HEK293 (cell line): Measurements from ENCODE around the gene DMBT1.

Experiments
- CTCF ChIA-PET: fragments of 350-600 bp; formaldehyde crosslinking; extraction: SDS; loops from one replicate; lab custom pipeline; 2021; ENCODE audit warnings: antibody characterized with exemption; lab: Yijun Ruan, JAX
- POLR2A ChIA-PET: fragments of 300-600 bp; formaldehyde crosslinking; extraction: SDS; loops from one replicate; lab custom pipeline; 2020; ENCODE audit warnings: antibody characterized with exemption, inconsistent platforms; lab: Yijun Ruan, JAX
- H3K27ac ChIP-seq: fragments of 200-500 bp; sonication (Bioruptor generic); 2 replicates; pipeline ENCODE4 v1.5.1; 2014; ENCODE audit warnings: low read depth, low read length, control low read depth, inconsistent platforms; ENCODE audit errors: extremely low read depth
- H3K36me3 ChIP-seq, 2 experiments: fragments of 200-500 bp in 1 of 2; sonication (Bioruptor generic) in 1 of 2; 1 replicate in 1 of 2; 2 replicates in 1 of 2; pipeline ENCODE4 v1.5.1; 2014 to 2017; ENCODE audit warnings: inconsistent platforms in 2 of 2, low read length in 2 of 2; ENCODE audit not compliant: control insufficient read depth in 2 of 2, insufficient read depth in 1 of 2
- H3K4me1 ChIP-seq: fragments of 200-500 bp; sonication (Bioruptor generic); 2 replicates; pipeline ENCODE4 v1.5.1; 2014; ENCODE audit warnings: mild to moderate bottlenecking, low read length, inconsistent platforms; ENCODE audit not compliant: control insufficient read depth, insufficient read depth
- H3K4me3 ChIP-seq: 2 replicates; pipeline ENCODE4 v1.5.1; 2011; ENCODE audit warnings: low read depth, mild to moderate bottlenecking, control low read depth, low read length, moderate library complexity
- H3K9me3 ChIP-seq: fragments of 200-500 bp; sonication (Bioruptor generic); 2 replicates; pipeline ENCODE4 v1.5.1; 2014; ENCODE audit warnings: low read depth, low read length, inconsistent platforms; ENCODE audit not compliant: control insufficient read depth, insufficient read depth
- BCL11B ChIP-seq: fragments of 450-650 bp; formaldehyde crosslinking; IDR thresholded peaks from 2 replicates; pipeline ENCODE4 v1.5.1; 2016; ENCODE audit warnings: low read depth, missing biosample characterization, missing genetic modification characterization
- EGR2 ChIP-seq: fragments of 450-650 bp; formaldehyde crosslinking; IDR thresholded peaks from 2 replicates; pipeline ENCODE4 v1.5.1; 2016; ENCODE audit warnings: low read depth, missing biosample characterization, missing genetic modification characterization
- INSM2 ChIP-seq: fragments of 450-650 bp; formaldehyde crosslinking; IDR thresholded peaks from 2 replicates; pipeline ENCODE4 v1.5.1; 2016; ENCODE audit warnings: missing biosample characterization, missing genetic modification characterization
- KLF16 ChIP-seq: fragments of 450-650 bp; formaldehyde crosslinking; IDR thresholded peaks from 2 replicates; pipeline ENCODE4 v1.5.1; 2017; ENCODE audit warnings: missing biosample characterization, missing genetic modification characterization
- MEIS1 ChIP-seq: sonication (generic); formaldehyde crosslinking; IDR thresholded peaks from 2 replicates; pipeline ENCODE4 v1.8.1; 2022; ENCODE audit warnings: missing genetic modification reagents, mild to moderate bottlenecking, borderline replicate concordance
- PRDM2 ChIP-seq: fragments of 450-650 bp; formaldehyde crosslinking; IDR thresholded peaks from 2 replicates; pipeline ENCODE4 v1.5.1; 2016; ENCODE audit warnings: missing biosample characterization, missing genetic modification characterization, borderline replicate concordance
- REPIN1 ChIP-seq: fragments of 450-650 bp; formaldehyde crosslinking; IDR thresholded peaks from 2 replicates; pipeline ENCODE4 v1.5.1; 2017; ENCODE audit warnings: missing biosample characterization, missing genetic modification characterization, low read depth
- ZFHX2 ChIP-seq: fragments of 450-650 bp; formaldehyde crosslinking; conservative IDR thresholded peaks from 2 replicates; pipeline ENCODE4 v1.5.1; 2016; ENCODE audit warnings: missing biosample characterization, missing genetic modification characterization
- ZNF112 ChIP-seq: fragments of 450-650 bp; formaldehyde crosslinking; IDR thresholded peaks from 2 replicates; pipeline ENCODE4 v1.5.0; 2017; ENCODE audit warnings: missing biosample characterization, missing genetic modification characterization
- ZNF114 ChIP-seq: fragments of 450-650 bp; formaldehyde crosslinking; IDR thresholded peaks from 2 replicates; pipeline ENCODE4 v1.5.0; 2017; ENCODE audit warnings: missing biosample characterization, missing genetic modification characterization
- ZNF140 ChIP-seq: fragments of 450-650 bp; formaldehyde crosslinking; IDR thresholded peaks from 2 replicates; pipeline ENCODE4 v1.5.1; 2016; ENCODE audit warnings: missing biosample characterization, missing genetic modification characterization
- ZNF148 ChIP-seq: fragments of 450-650 bp; formaldehyde crosslinking; IDR thresholded peaks from 2 replicates; pipeline ENCODE4 v1.5.0; 2017; ENCODE audit warnings: missing biosample characterization, missing genetic modification characterization, borderline replicate concordance
- ZNF184 ChIP-seq: fragments of 450-650 bp; IDR thresholded peaks from 2 replicates; pipeline ENCODE4 v1.5.1; 2018; ENCODE audit warnings: missing biosample characterization, mild to moderate bottlenecking, missing genetic modification characterization
- ZNF2 ChIP-seq: fragments of 450-650 bp; formaldehyde crosslinking; IDR thresholded peaks from 2 replicates; pipeline ENCODE4 v1.5.1; 2016; ENCODE audit warnings: missing biosample characterization, missing genetic modification characterization
- ZNF335 ChIP-seq: fragments of 450-650 bp; formaldehyde crosslinking; conservative IDR thresholded peaks from 2 replicates; pipeline ENCODE4 v1.5.1; 2016; ENCODE audit warnings: missing biosample characterization, missing genetic modification characterization
- ZNF341 ChIP-seq: fragments of 450-650 bp; formaldehyde crosslinking; IDR thresholded peaks from 2 replicates; pipeline ENCODE4; 2016; ENCODE audit warnings: low read depth, missing biosample characterization, missing genetic modification characterization
- ZNF362 ChIP-seq: fragments of 450-650 bp; formaldehyde crosslinking; IDR thresholded peaks from 2 replicates; pipeline ENCODE4 v1.5.1; 2016; ENCODE audit warnings: missing biosample characterization, missing genetic modification characterization
- ZNF366 ChIP-seq: fragments of 450-650 bp; formaldehyde crosslinking; conservative IDR thresholded peaks from 2 replicates; pipeline ENCODE4 v1.5.1; 2016; ENCODE audit warnings: missing biosample characterization, missing genetic modification characterization
- ZNF544 ChIP-seq: fragments of 450-650 bp; formaldehyde crosslinking; IDR thresholded peaks from 2 replicates; pipeline ENCODE4 v1.5.0; 2017; ENCODE audit warnings: missing biosample characterization, missing genetic modification characterization
- ZNF555 ChIP-seq: fragments of 450-650 bp; formaldehyde crosslinking; conservative IDR thresholded peaks from 2 replicates; pipeline ENCODE4 v1.5.1; 2017; ENCODE audit warnings: missing biosample characterization, mild to moderate bottlenecking, missing genetic modification characterization, inconsistent platforms
- ZNF571 ChIP-seq: fragments of 450-650 bp; formaldehyde crosslinking; IDR thresholded peaks from 2 replicates; pipeline ENCODE4 v1.5.0; 2017; ENCODE audit warnings: missing biosample characterization, missing genetic modification characterization
- ZNF585B ChIP-seq: fragments of 450-650 bp; formaldehyde crosslinking; IDR thresholded peaks from 2 replicates; pipeline ENCODE4 v1.5.1; 2016; ENCODE audit warnings: missing biosample characterization, missing genetic modification characterization
- ZNF596 ChIP-seq: fragments of 450-650 bp; IDR thresholded peaks from 2 replicates; pipeline ENCODE4 v1.5.0; 2018; ENCODE audit warnings: missing biosample characterization, mild to moderate bottlenecking, missing genetic modification characterization, moderate library complexity
- ZNF629 ChIP-seq: fragments of 450-650 bp; formaldehyde crosslinking; IDR thresholded peaks from 2 replicates; pipeline ENCODE4 v1.5.1; 2017; ENCODE audit warnings: missing biosample characterization, missing genetic modification characterization
- ZNF677 ChIP-seq: fragments of 450-650 bp; IDR thresholded peaks from 2 replicates; pipeline ENCODE4 v1.5.0; 2018; ENCODE audit warnings: missing biosample characterization, mild to moderate bottlenecking, missing genetic modification characterization, moderate library complexity
- ZNF837 ChIP-seq: fragments of 450-650 bp; formaldehyde crosslinking; IDR thresholded peaks from 2 replicates; pipeline ENCODE4 v1.5.1; 2016; ENCODE audit warnings: missing biosample characterization, missing genetic modification characterization
- ZSCAN23 ChIP-seq: fragments of 450-650 bp; formaldehyde crosslinking; IDR thresholded peaks from 2 replicates; pipeline ENCODE4 v1.5.1; 2016; ENCODE audit warnings: missing biosample characterization, missing genetic modification characterization

DMBT1 gene

GRCh38 chr10:122515022-122515424 lies 45.5 kb upstream of the DMBT1 start (continued):
- no peak for TF ChIP-seq INSM2 (tag by site-specific recombination)
- no peak for TF ChIP-seq PRDM2 (tag by site-specific recombination)
- TF ChIP-seq ZNF596, result no peak
- no peak for TF ChIP-seq ZNF362 (tag by site-specific recombination)
- TF ChIP-seq ZNF555 (tag by site-specific recombination), result no peak
- TF ChIP-seq ZNF2, result no peak
- TF ChIP-seq ZNF140 (tag by site-specific recombination), result no peak
- TF ChIP-seq ZNF366 (tag by site-specific recombination), result no peak
- no peak for TF ChIP-seq ZNF112 (tag by site-specific recombination)
- no peak for TF ChIP-seq ZNF335

GRCh38 chr10:122515588-122516231 lies 44.8 kb upstream of the DMBT1 start:
- Histone ChIP-seq H3K9me3 (no peaks in the 10 kb centered on the region), H3K27ac (no peak overlapping the region), H3K4me3 (no peak overlapping the region)
- ChIA-PET CTCF (interaction anchor here (0.6 to 1.1 kb wide), 2 partner anchors 50 to 79 kb away, joined by 3 to 8 read pairs; no protein-coding TSS in a partner anchor), POLR2A (no interaction called here)
- TF ChIP-seq ZNF335 (no peak), ZNF837 (tag by site-specific recombination) (no peak), BCL11B (no peak), ZSCAN23 (tag by site-specific recombination) (no peak), ZNF341 (no peak), ZNF114 (tag by site-specific recombination) (no peak), ZNF544 (tag by site-specific recombination) (no peak), ZNF571 (no peak), MEIS1 (CRISPR knock-in tag) (no peak), ZFHX2 (tag by site-specific recombination) (peak; percentile 60), REPIN1 (tag by site-specific recombination) (no peak), KLF16 (tag by site-specific recombination) (no peak), ZNF148 (no peak), ZNF677 (no peak), ZNF585B (no peak), EGR2 (peak; percentile 55), ZNF629 (tag by site-specific recombination) (no peak), ZNF184 (tag by site-specific recombination) (no peak)
- TF ChIP-seq, all 188 proteins: peak for 2
- Histone ChIP-seq H3K36me3 (no peaks in the 10 kb centered on the region), H3K4me1 (no peaks in the 10 kb centered on the region)
